Measurements from ENCODE around the gene DELE1. TPM values are rescaled to one million over a fixed set of nuclear protein-coding genes. Genes with fewer than 3 reads are reported as not detected.

Gene DELE1
- total and polyA plus RNA-seq, 2 donors (not counting 3 experiments of a cell fraction or from before 2014, with no cell fraction given): 105 to 121 TPM

GRCh38 chr5:141960018-141960417 is 36.3 kb downstream of the DELE1 start:
- H3K9me1 ChIP-seq (replicated peaks; ENCODE audit: control insufficient read depth, extremely low read depth, insufficient read depth, low read length): no peaks in the 10 kb centered on the region
- no peak overlapping the region for H3K27ac ChIP-seq (ENCODE audit: insufficient read depth, low read depth, low read length)
- DNase-seq (ENCODE audit: low read depth, low spot score) (no peak), FAIRE-seq (peak; percentile 64)
- no peaks in the 10 kb centered on the region for H3K36me3 ChIP-seq (ENCODE audit: control insufficient read depth in 2 of 2, extremely low read depth in 1 of 2, insufficient read depth in 2 of 2, low read length in 2 of 2)
- no peaks in the 10 kb centered on the region for H3K27me3 ChIP-seq (ENCODE audit: control insufficient read depth in 2 of 2, insufficient read depth in 2 of 2, low read length in 2 of 2)
- no peak overlapping the region for H3K4me2 ChIP-seq (ENCODE audit: insufficient read depth, low read length)
- intact Hi-C loops (cut with micrococcal nuclease) (loop anchor here (1.0 kb wide), 6 partner anchors 71 to 268 kb away; no protein-coding TSS in a partner anchor), dilution Hi-C loops (cut with MboI; ENCODE audit: extremely low pct_ligation_motif_present, low sequenced_read_pairs) (no loop called here)
- H3K9ac ChIP-seq (replicated peaks; ENCODE audit: extremely low read depth, insufficient read depth, low read length): no peak overlapping the region
- no peaks in the 10 kb centered on the region for H3K79me2 ChIP-seq (ENCODE audit: control insufficient read depth, insufficient read depth, low read length)
- POLR2A ChIA-PET: interaction anchor here (0.8 to 1.6 kb wide), 5 partner anchors 9 to 268 kb away, joined by 3 to 6 read pairs (median 3); partner anchors contain the start of genes DELE1 and RNF14
- CTCF ChIA-PET: interaction anchor here (0.6 to 9.7 kb wide), 65 partner anchors 9 to 368 kb away, joined by 3 to 303 read pairs (median 6); partner anchors contain the start of genes ARAP3, DELE1, PCDH1 and RNF14
- no peak overlapping the region for H2AFZ ChIP-seq (ENCODE audit: low read depth, low read length)
- peaks cover 31% of the 10 kb centered on the region for H3K4me1 ChIP-seq (ENCODE audit: control insufficient read depth, extremely low read depth, insufficient read depth, low read length)
- BruUV-seq (replicated peaks): no TSS peak
- no peak overlapping the region for H3K4me3 ChIP-seq (replicated peaks in 1 of 3; ENCODE audit: insufficient read depth in 1 of 3, low read depth in 1 of 3, low read length in 3 of 3)
- no peaks in the 10 kb centered on the region for H3K9me3 ChIP-seq (replicated peaks; ENCODE audit: control insufficient read depth, insufficient read depth, low read length)
- no peak for TF ChIP-seq MYC (IDR thresholded peaks at IDR 0.05; ENCODE audit: low read depth, low read length)
- no peak for TF ChIP-seq POLR2A (IDR thresholded peaks at IDR 0.05; ENCODE audit: low read depth, low read length)
- peak; percentile 41 to 47 for TF ChIP-seq CTCF (IDR thresholded peaks at IDR 0.05; ENCODE audit: extremely low read depth in 1 of 2, insufficient read depth in 1 of 2, low read depth in 1 of 2, low read length in 2 of 2)
- TF ChIP-seq GATA2 (IDR thresholded peaks at IDR 0.05; ENCODE audit: insufficient read depth, insufficient read length, low read depth, low read length): no peak
- TF ChIP-seq MAX (IDR thresholded peaks at IDR 0.05; ENCODE audit: insufficient read depth, insufficient read length): no peak
- no peak for TF ChIP-seq FOS (IDR thresholded peaks at IDR 0.05; ENCODE audit: borderline replicate concordance, insufficient read depth, low read length)
- no peaks in the 10 kb centered on the region for H4K20me1 ChIP-seq (replicated peaks; ENCODE audit: control insufficient read depth, extremely low read depth, insufficient read depth, low read length)

Data from endothelial cell of umbilical vein (primary cell).